T-cell (primary cell): ENCODE results near the gene CILP2. TPM values are rescaled to one million over a fixed set of nuclear protein-coding genes. Genes with fewer than 3 reads are reported as not detected.

Experiments
- ATAC-seq, 4 experiments: fragments of 200-7000 bp in 3 of 4; fragments of 150-1000 bp in 1 of 4; cut with Tn5 transposase; replicated peaks in 1 of 4; 1 replicate in 3 of 4; 2 replicates in 1 of 4; pipeline ENCODE4 v1.10.0; 2021; ENCODE audit warnings: moderate library complexity in 3 of 4, mild to moderate bottlenecking in 2 of 4, moderate number of reproducible peaks in 1 of 4
- CTCF ChIA-PET, 2 donors: fragments of 300-600 bp; sonication (Branson Sonifier 250); formaldehyde crosslinking; loops; one replicate each; lab custom pipeline; 2022; ENCODE audit warnings: antibody characterized with exemption in 2 of 2; lab: Charles Lee
- POLR2A ChIA-PET, 2 donors: fragments of 300-600 bp; sonication (Branson Sonifier 250); formaldehyde crosslinking; loops; one replicate each; lab custom pipeline; 2022; ENCODE audit warnings: antibody characterized with exemption in 2 of 2; lab: Charles Lee
- DNase-seq, 35 experiments: peaks; one replicate each; pipeline versions ENCODE4 v3.0.0 to v3.0.0-alpha.2; 2013 to 2023
- H3K27ac ChIP-seq: one replicate; pipeline ENCODE4 v1.5.1; 2013; ENCODE audit warnings: low read length
- H3K27me3 ChIP-seq, 2 experiments: replicated peaks in 1 of 2; 1 replicate in 1 of 2; 2 replicates in 1 of 2; pipeline versions ENCODE4 v1.6.1 to v1.7.0; 2013; ENCODE audit warnings: low read length in 1 of 2, mixed read lengths in 1 of 2; ENCODE audit not compliant: control insufficient read depth in 2 of 2, insufficient read depth in 2 of 2; ENCODE audit errors: extremely low read depth in 1 of 2
- H3K36me3 ChIP-seq, 2 donors: 1 replicate in 1 of 2; 2 replicates in 1 of 2; pipeline versions ENCODE4 v1.6.1 to v1.7.0; 2013; ENCODE audit warnings: low read length in 1 of 2; ENCODE audit not compliant: control insufficient read depth in 2 of 2, insufficient read depth in 1 of 2; ENCODE audit errors: extremely low read depth in 1 of 2
- H3K4me1 ChIP-seq, 2 experiments: 1 replicate in 1 of 2; 2 replicates in 1 of 2; pipeline versions ENCODE4 v1.6.1 to v1.7.0; 2013; ENCODE audit warnings: low read length in 2 of 2, mixed read lengths in 1 of 2; ENCODE audit not compliant: insufficient read depth in 2 of 2, control insufficient read depth in 1 of 2; ENCODE audit errors: extremely low read depth in 1 of 2
- H3K4me3 ChIP-seq, 2 donors: 1 replicate in 1 of 2; 2 replicates in 1 of 2; pipeline versions ENCODE4 v1.5.1 to v1.7.0; 2013; ENCODE audit warnings: mild to moderate bottlenecking in 2 of 2, low read length in 1 of 2, moderate library complexity in 1 of 2; ENCODE audit not compliant: control insufficient read depth in 1 of 2; ENCODE audit errors: extremely low read depth in 1 of 2
- H3K9me3 ChIP-seq: 2 replicates; pipeline ENCODE4 v1.7.0; 2013
- H3K27ac Mint-ChIP-seq, 2 donors: one replicate each; pipeline ENCODE4 v1.8.0; 2020 to 2021; ENCODE audit warnings: mild to moderate bottlenecking in 2 of 2, mixed read lengths in 2 of 2
- H3K27me3 Mint-ChIP-seq, 2 donors: one replicate each; pipeline ENCODE4 v1.8.0; 2021 to 2022; ENCODE audit warnings: mixed read lengths in 2 of 2
- H3K36me3 Mint-ChIP-seq: one replicate; pipeline ENCODE4 v1.8.0; 2021; ENCODE audit warnings: mixed read lengths
- H3K4me1 Mint-ChIP-seq, 3 donors: one replicate each; pipeline ENCODE4 v1.8.0; 2020 to 2022; ENCODE audit warnings: mixed read lengths in 3 of 3, mild to moderate bottlenecking in 1 of 3
- H3K4me3 Mint-ChIP-seq, 3 donors: one replicate each; pipeline ENCODE4 v1.8.0; 2020 to 2022; ENCODE audit warnings: mild to moderate bottlenecking in 3 of 3, mixed read lengths in 3 of 3, moderate library complexity in 3 of 3
- H3K9me3 Mint-ChIP-seq, 3 donors: one replicate each; pipeline ENCODE4 v1.8.0; 2020 to 2022; ENCODE audit warnings: mixed read lengths in 3 of 3
- WGBS: methylation state at CpG from one replicate; pipeline ENCODE4 v1.1.5; 2013; ENCODE audit warnings: missing lambda C conversion rate; ENCODE audit not compliant: insufficient coverage; 5-methylcytosine and 5-hydroxymethylcytosine counted together
- total RNA-seq, 35 experiments: library from RNA in 6 of 35; stranded (reverse) in 6 of 35; fragments of 120-200 nt in 1 of 35; gene quantifications; one replicate each; pipeline versions ENCODE4 v1.2.1 to v1.2.4 and lab custom pipeline; 2013 to 2026

The CILP2 gene, protein sequence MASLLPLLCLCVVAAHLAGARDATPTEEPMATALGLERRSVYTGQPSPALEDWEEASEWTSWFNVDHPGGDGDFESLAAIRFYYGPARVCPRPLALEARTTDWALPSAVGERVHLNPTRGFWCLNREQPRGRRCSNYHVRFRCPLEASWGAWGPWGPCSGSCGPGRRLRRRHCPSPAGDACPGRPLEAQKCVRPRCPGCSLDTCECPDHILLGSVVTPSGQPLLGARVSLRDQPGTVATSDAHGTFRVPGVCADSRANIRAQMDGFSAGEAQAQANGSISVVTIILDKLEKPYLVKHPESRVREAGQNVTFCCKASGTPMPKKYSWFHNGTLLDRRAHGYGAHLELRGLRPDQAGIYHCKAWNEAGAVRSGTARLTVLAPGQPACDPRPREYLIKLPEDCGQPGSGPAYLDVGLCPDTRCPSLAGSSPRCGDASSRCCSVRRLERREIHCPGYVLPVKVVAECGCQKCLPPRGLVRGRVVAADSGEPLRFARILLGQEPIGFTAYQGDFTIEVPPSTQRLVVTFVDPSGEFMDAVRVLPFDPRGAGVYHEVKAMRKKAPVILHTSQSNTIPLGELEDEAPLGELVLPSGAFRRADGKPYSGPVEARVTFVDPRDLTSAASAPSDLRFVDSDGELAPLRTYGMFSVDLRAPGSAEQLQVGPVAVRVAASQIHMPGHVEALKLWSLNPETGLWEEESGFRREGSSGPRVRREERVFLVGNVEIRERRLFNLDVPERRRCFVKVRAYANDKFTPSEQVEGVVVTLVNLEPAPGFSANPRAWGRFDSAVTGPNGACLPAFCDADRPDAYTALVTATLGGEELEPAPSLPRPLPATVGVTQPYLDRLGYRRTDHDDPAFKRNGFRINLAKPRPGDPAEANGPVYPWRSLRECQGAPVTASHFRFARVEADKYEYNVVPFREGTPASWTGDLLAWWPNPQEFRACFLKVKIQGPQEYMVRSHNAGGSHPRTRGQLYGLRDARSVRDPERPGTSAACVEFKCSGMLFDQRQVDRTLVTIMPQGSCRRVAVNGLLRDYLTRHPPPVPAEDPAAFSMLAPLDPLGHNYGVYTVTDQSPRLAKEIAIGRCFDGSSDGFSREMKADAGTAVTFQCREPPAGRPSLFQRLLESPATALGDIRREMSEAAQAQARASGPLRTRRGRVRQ
- total RNA-seq (1 to 10 TPM in 1 of 5 donors, under 1 TPM in 4; 0.23 to 1.3 (median 0.41) TPM), total RNA-seq (lab: John Stamatoyannopoulos, UW) (0.25 to 3.1 (median 0.86) reads per million in 29 experiments)
- 0.06 TPM for total RNA-seq (2013)

DNA sequence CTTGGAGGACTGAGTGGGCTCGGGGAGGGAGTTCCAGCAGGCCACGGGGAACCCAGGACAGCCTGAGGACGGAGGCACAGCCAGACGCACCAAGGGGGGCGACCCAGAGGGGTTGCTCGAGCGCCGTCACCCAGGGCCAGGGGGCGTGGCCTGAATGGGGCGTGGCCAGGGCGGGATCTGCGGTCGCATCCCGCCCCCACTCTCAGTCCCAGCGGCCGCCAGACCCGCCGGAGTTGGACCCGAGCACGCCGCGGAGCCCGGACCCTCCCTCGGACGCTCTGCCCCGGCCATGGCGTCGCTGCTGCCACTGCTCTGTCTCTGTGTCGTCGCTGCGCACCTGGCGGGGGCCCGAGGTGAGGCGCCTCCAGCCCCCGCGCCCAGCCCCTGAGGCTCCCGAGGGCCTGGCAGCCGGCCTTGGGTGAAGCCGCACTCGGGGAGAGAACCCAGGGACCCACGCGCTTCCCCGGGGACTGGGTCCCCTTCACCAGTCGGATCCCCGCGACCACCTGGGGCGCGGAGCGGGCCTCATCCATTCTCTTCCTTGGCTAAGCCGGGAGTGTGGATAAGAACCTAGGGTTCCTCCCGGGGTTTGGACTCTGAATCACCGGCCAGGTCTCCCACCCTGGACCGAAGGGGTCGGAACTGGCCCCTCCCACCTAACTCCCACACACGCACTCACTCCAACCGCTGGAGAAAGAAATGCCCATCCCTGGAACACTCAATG is at the start of gene CILP2:
Gene CILP2 (plus strand): TSS at position 205 of the 724 bp plus-strand sequence. CDS start 85 bp downstream, at position 290.
- peaks cover 4 to 56% of the 10 kb centered on the region in 2 experiments for H3K4me1 ChIP-seq
- Mint-ChIP-seq H3K9me3 (no peaks in the 10 kb centered on the region), H3K27me3 (peaks cover 0 to 14% of the 10 kb centered on the region in 2 donors), H3K27ac (peak within 1 kb of the TSS; percentile 44 to 68), H3K4me1 (peaks cover 24 to 53% (median 34%) of the 10 kb centered on the region in 3 donors), H3K4me3 (peak within 1 kb of the TSS; percentile 57 to 84 (median 70)), H3K36me3 (no peaks in the 10 kb centered on the region)
- ATAC-seq (peak in 3 of 4 experiments; percentile 15 to 21 (median 20)), DNase-seq (peak in 14 of 35 experiments; percentile 21 to 60 (median 40))
- POLR2A ChIA-PET = no interaction called here
- WGBS = 10% methylated on average over 52 of the region's 56 CpGs
- no peak within 1 kb of the TSS for H3K27ac ChIP-seq
- H3K4me3 ChIP-seq = peak within 1 kb of the TSS; percentile 0 to 10
- peaks cover 0 to 42% of the 10 kb centered on the region in 2 experiments for H3K27me3 ChIP-seq
- CTCF ChIA-PET = no interaction called here
- no peaks in the 10 kb centered on the region for H3K9me3 ChIP-seq
- no peaks in the 10 kb centered on the region for H3K36me3 ChIP-seq

DNA sequence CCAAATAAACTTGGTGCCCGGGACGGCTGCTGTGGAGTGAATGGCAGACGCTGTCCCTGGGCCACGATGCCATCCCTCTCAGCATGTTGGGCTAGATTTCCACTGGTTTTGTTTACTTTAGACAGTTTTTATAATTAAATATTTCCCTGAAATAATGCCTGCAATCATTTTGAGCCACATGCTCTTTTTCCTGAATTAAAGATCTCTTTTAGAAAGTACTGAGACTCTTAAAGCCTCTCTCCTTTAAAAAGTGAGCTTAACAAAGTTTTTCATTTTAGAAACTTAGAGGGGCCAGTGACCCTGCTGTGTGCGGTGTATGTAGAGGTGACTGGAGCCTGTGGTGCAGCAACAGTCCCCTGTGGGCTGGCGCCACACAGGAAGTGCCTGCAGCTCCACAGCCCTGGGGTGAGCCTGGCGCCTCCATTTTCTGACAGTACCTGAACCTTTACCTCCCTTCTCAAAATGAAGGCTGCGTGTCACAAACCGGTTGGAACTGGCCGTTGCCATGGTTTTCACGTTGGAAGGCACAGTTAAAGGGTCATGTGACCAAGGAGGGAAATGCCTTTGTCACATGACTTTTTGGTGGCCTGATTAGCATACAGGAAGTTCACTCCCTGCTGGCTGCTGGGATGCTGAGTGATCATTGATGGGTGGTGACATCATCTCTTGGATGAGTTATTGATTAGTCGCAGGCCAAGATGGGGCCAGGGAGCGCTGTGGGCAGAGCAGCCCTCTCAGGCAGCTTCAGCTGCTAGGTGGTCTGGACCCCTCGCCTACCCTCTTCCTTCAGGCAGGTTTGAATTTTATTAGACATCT is 49.0 kb upstream of the CILP2 start:
- DNase-seq (peak; percentile 75 to 97 (median 94)), ATAC-seq (peak; percentile 85 to 90 (median 88))
- H3K36me3 Mint-ChIP-seq = peaks cover 3% of the 10 kb centered on the region
- H3K27ac Mint-ChIP-seq = peak overlapping the region; percentile 95 to 99
- H3K27me3 Mint-ChIP-seq = no peaks in the 10 kb centered on the region
- ChIA-PET POLR2A (interaction anchor here in 1 of 2 donors (0.5 to 2.4 kb wide), 4 partner anchors 36 to 549 kb away, joined by 3 to 8 read pairs (median 4); no protein-coding TSS in a partner anchor), CTCF (interaction anchor here (0.6 to 4.4 kb wide), 13 partner anchors 30 to 333 kb away, joined by 3 to 64 read pairs (median 8); partner anchors contain the start of genes GATAD2A (in 1 of the 2) and ZNF506 (in 1 of the 2))
- Histone ChIP-seq H3K27ac (peak overlapping the region; percentile 98), H3K9me3 (no peaks in the 10 kb centered on the region), H3K4me3 (peak overlapping the region; percentile 26 to 44), H3K27me3 (no peaks in the 10 kb centered on the region), H3K4me1 (peaks cover 32 to 70% of the 10 kb centered on the region in 2 experiments), H3K36me3 (peaks cover 7 to 36% of the 10 kb centered on the region in 2 donors)
- peak overlapping the region; percentile 54 to 79 (median 64) for H3K4me3 Mint-ChIP-seq
- no peaks in the 10 kb centered on the region for H3K9me3 Mint-ChIP-seq
- WGBS = 0% methylated on average over 3 of the region's 14 CpGs
- H3K4me1 Mint-ChIP-seq = peaks cover 53 to 60% (median 58%) of the 10 kb centered on the region in 3 donors

DNA sequence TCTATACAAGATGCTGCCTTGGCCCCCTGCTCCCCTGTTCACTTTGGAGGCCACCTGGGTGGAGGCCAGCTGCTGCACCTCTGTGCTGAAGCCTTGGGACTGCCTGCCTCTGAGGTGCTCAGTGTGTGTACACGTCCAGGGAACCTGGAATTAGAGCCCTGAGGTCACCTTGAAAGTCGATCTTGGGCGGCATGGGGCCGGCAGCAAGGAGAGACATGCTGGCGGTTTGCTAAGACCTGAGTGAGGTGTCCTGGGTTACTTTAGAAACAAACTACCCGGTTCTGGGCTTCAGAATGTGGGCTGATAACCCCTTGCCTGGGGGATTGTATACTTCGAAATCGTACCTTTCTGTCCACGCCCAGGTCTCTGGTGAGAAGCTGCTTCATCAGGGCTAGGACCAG is 48.3 kb upstream of the CILP2 start:
- Mint-ChIP-seq H3K36me3 (peaks cover 9% of the 10 kb centered on the region), H3K4me1 (peaks cover 52 to 59% (median 53%) of the 10 kb centered on the region in 3 donors), H3K27me3 (no peaks in the 10 kb centered on the region), H3K4me3 (peak overlapping the region in 2 of 3 donors; percentile 64 to 79), H3K27ac (peak overlapping the region; percentile 95 to 99), H3K9me3 (no peaks in the 10 kb centered on the region)
- Histone ChIP-seq H3K9me3 (no peaks in the 10 kb centered on the region), H3K36me3 (peaks cover 10 to 43% of the 10 kb centered on the region in 2 donors), H3K4me3 (peak overlapping the region in 1 of 2 donors; percentile 0), H3K27ac (peak overlapping the region; percentile 98), H3K4me1 (peaks cover 32 to 70% of the 10 kb centered on the region in 2 experiments), H3K27me3 (no peaks in the 10 kb centered on the region)
- ChIA-PET CTCF (interaction anchor here (0.5 to 4.4 kb wide), 14 partner anchors 30 to 421 kb away, joined by 3 to 64 read pairs (median 5); partner anchors contain the start of gene GATAD2A (in 1 of the 2)), POLR2A (interaction anchor here (0.5 to 2.4 kb wide), 3 partner anchors 125 to 549 kb away, joined by 3 to 8 read pairs (median 3); no protein-coding TSS in a partner anchor)
- DNase-seq (peak in 6 of 35 experiments; percentile 8 to 42 (median 22)), ATAC-seq (peak; percentile 3 to 41 (median 12))
- WGBS = 78% methylated on average over 9 of the region's 9 CpGs

DNA sequence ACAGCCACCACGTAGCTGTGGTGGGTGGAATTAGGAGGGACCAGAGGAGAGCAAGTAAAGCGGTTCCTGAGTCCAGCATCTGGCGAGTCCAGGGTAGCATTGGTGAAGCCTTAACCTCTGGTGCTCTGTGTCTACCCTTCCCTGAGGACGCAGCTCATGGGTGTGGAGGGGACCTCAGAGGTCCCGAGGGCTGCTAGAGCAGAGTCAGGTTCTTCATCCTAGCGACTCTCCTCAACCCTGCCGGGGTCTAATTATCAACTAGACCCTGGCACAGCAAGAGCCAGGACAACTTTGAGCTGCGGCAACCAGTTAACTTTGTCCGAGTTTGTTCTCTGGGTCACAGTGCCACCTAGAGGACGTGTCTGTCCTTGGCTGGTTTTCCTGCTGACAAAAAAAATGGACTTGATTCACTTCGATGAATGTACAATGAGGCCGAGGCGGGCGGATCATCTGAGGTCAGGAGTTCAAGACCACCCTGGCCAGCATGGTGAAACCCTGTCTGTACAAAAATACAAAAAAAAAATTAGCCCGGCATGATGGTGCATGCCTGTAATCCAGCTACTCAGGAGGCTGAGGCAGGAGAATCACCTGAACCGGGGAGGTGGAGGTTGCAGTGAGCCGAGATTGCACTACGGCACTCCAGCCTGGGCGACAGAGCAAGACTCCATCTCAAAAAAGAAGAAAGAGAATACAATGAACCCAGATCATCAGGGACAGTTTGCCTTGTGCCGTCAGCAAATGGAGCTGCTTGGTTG is 47.7 kb upstream of the CILP2 start:
- POLR2A ChIA-PET = interaction anchor here (0.5 to 2.4 kb wide), 4 partner anchors 85 to 548 kb away, joined by 3 to 8 read pairs (median 3); partner anchors contain the start of gene GATAD2A (in 1 of the 2)
- Histone ChIP-seq H3K9me3 (no peaks in the 10 kb centered on the region), H3K4me3 (no peak overlapping the region), H3K27me3 (no peaks in the 10 kb centered on the region), H3K36me3 (peaks cover 10 to 47% of the 10 kb centered on the region in 2 donors), H3K27ac (peak overlapping the region; percentile 98), H3K4me1 (peaks cover 32 to 64% of the 10 kb centered on the region in 2 experiments)
- Mint-ChIP-seq H3K27ac (peak overlapping the region; percentile 95 to 99), H3K4me3 (peak overlapping the region in 1 of 3 donors; percentile 79), H3K36me3 (peaks cover 11% of the 10 kb centered on the region), H3K27me3 (no peaks in the 10 kb centered on the region), H3K4me1 (peaks cover 48 to 53% (median 50%) of the 10 kb centered on the region in 3 donors), H3K9me3 (no peaks in the 10 kb centered on the region)
- CTCF ChIA-PET = interaction anchor here (0.5 to 4.4 kb wide), 16 partner anchors 21 to 421 kb away, joined by 3 to 64 read pairs (median 4); partner anchors contain the start of genes GATAD2A (in 1 of the 2) and NDUFA13 (in 1 of the 2)
- ATAC-seq (peak; percentile 21 to 48 (median 35)), DNase-seq (peak; percentile 51 to 93 (median 77))
- WGBS = 38% methylated on average over 17 of the region's 20 CpGs
